ENCODE data around the gene NPR2. TPM values are rescaled to one million over a fixed set of nuclear protein-coding genes. Genes with fewer than 3 reads are reported as not detected.

NPR2 gene
- total RNA-seq, 1 donor = 16.6 TPM

DNA sequence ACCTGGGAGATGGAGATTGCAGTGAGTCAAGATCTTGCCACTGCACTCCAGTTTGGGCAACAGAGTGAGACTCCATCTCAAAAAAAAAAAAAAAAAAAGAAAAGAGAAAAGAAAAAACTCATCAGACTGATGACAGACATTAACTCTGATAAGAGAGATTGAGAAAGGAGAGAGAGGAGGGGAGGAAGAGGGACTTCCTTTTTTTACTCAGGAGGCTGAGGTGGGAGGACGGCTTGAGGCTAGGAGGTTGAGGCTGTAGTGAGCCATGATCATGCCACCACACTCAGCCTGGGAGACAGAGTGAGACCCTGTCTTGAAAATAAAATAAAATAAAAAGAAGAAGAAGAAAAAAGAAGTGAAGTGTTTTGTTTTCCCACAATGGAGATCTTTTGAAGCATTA, 27.6 kb upstream of the NPR2 start:
- no peaks in the 10 kb centered on the region for H3K79me2 ChIP-seq (ENCODE audit: insufficient read depth, low read length)

DNA sequence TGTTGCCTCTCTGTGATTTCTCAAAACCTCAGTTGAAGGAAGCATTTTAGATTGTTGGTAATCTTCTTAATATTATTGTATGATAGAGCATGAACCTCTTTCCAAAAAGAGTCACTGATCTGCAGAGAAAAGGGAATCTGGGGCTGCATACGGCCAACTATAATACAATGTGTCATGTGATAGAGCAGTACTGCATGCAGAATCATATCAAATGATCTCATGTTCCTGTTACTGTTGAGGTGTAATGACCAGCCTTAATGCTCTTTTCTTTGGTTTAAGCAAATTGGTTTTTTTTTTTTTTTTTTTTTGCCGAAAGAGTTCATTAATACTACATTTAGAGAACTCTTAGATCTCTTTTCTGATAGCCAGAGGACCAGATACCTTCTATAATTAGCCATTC, 24.4 kb upstream of the NPR2 start:
- DNase-seq (ENCODE audit: insufficient read length, low spot score, missing footprints) = no peak
- Histone ChIP-seq H3K79me2 (ENCODE audit: insufficient read depth, low read length) (no peaks in the 10 kb centered on the region), H3K4me1 (ENCODE audit: insufficient read depth, low read length) (peaks cover 11% of the 10 kb centered on the region), H3K36me3 (ENCODE audit: insufficient read depth, low read length) (no peaks in the 10 kb centered on the region), H4K20me1 (ENCODE audit: insufficient read depth, low read length) (no peaks in the 10 kb centered on the region), H3K4me2 (ENCODE audit: insufficient read depth, low read length) (no peak overlapping the region), H3K27me3 (ENCODE audit: insufficient read depth, low read length) (peaks cover 5% of the 10 kb centered on the region), H3K4me3 (ENCODE audit: insufficient read depth, low read length) (no peak overlapping the region), H3K9me3 (ENCODE audit: low read depth, low read length) (no peaks in the 10 kb centered on the region), H3K27ac (ENCODE audit: low read depth, low read length) (no peak overlapping the region), H2AFZ (ENCODE audit: low read length) (no peak overlapping the region)
- TF ChIP-seq, protein P1, sequence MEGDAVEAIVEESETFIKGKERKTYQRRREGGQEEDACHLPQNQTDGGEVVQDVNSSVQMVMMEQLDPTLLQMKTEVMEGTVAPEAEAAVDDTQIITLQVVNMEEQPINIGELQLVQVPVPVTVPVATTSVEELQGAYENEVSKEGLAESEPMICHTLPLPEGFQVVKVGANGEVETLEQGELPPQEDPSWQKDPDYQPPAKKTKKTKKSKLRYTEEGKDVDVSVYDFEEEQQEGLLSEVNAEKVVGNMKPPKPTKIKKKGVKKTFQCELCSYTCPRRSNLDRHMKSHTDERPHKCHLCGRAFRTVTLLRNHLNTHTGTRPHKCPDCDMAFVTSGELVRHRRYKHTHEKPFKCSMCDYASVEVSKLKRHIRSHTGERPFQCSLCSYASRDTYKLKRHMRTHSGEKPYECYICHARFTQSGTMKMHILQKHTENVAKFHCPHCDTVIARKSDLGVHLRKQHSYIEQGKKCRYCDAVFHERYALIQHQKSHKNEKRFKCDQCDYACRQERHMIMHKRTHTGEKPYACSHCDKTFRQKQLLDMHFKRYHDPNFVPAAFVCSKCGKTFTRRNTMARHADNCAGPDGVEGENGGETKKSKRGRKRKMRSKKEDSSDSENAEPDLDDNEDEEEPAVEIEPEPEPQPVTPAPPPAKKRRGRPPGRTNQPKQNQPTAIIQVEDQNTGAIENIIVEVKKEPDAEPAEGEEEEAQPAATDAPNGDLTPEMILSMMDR (IDR thresholded peaks at IDR 0.05; ENCODE audit: extremely low read depth, low read depth, low read length) = no peak

More for the DNA sequence above, 27.6 kb upstream of the NPR2 start:
- H3K27ac ChIP-seq (ENCODE audit: low read depth, low read length) = no peak overlapping the region
- no peaks in the 10 kb centered on the region for H3K27me3 ChIP-seq (ENCODE audit: insufficient read depth, low read length)
- H3K4me2 ChIP-seq (ENCODE audit: insufficient read depth, low read length) = no peak overlapping the region
- peaks cover 8% of the 10 kb centered on the region for H3K4me1 ChIP-seq (ENCODE audit: insufficient read depth, low read length)
- H3K4me3 ChIP-seq (ENCODE audit: insufficient read depth, low read length) = no peak overlapping the region
- no peaks in the 10 kb centered on the region for H3K9me3 ChIP-seq (ENCODE audit: low read depth, low read length)
- no peaks in the 10 kb centered on the region for H3K36me3 ChIP-seq (ENCODE audit: insufficient read depth, low read length)
- TF ChIP-seq, protein P1 (IDR thresholded peaks at IDR 0.05; ENCODE audit: extremely low read depth, low read depth, low read length) = no peak
- no peaks in the 10 kb centered on the region for H4K20me1 ChIP-seq (ENCODE audit: insufficient read depth, low read length)
- no peak overlapping the region for H2AFZ ChIP-seq (ENCODE audit: low read length)
- DNase-seq (ENCODE audit: insufficient read length, low spot score, missing footprints) = no peak

DNA sequence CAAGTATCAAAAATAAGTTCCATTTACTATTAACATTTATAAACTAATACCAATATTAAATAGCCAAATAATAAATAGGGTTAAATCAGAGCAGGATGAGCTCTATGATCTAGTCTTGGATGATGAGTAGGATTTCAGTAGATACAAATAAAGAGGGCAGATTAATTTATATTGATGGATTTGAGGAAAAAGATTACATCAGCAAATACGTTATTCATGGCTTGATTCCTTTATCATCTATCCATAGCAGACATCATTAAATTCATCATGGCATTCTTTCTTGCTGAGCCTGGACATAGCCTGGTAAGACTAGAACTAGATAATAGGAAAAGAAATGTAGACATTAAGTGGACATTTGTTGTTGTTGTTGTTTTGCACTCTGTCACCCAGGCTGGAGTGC, 23.9 kb upstream of the NPR2 start:
- no peaks in the 10 kb centered on the region for H3K36me3 ChIP-seq (ENCODE audit: insufficient read depth, low read length)
- H3K4me1 ChIP-seq (ENCODE audit: insufficient read depth, low read length) = peaks cover 13% of the 10 kb centered on the region
- no peak overlapping the region for H3K27ac ChIP-seq (ENCODE audit: low read depth, low read length)
- no peak for DNase-seq (ENCODE audit: insufficient read length, low spot score, missing footprints)
- H3K79me2 ChIP-seq (ENCODE audit: insufficient read depth, low read length) = no peaks in the 10 kb centered on the region
- peaks cover 5% of the 10 kb centered on the region for H3K27me3 ChIP-seq (ENCODE audit: insufficient read depth, low read length)
- H3K9me3 ChIP-seq (ENCODE audit: low read depth, low read length) = no peaks in the 10 kb centered on the region
- no peak overlapping the region for H2AFZ ChIP-seq (ENCODE audit: low read length)
- no peak overlapping the region for H3K4me2 ChIP-seq (ENCODE audit: insufficient read depth, low read length)
- TF ChIP-seq, protein P1 (IDR thresholded peaks at IDR 0.05; ENCODE audit: extremely low read depth, low read depth, low read length) = no peak
- H4K20me1 ChIP-seq (ENCODE audit: insufficient read depth, low read length) = no peaks in the 10 kb centered on the region
- H3K4me3 ChIP-seq (ENCODE audit: insufficient read depth, low read length) = no peak overlapping the region

DNA sequence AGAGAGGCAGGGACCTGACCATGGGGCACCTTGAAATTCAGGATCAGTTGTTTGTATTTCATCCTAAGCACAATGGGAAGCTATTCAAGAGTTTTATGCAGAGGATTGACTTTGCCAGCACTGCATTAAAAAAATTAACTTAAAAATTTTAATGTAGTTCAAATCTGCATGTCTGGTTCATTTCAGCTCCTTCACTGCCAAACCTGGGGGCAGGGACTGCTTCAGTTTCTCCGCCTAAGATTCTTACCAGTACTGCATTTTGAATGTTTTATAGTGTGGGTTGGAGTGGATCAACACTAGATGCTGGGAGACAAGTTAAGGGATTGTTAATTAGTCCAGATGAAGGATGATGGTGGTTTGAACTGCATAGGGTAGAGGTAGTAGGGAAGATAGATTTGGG, 21.6 kb upstream of the NPR2 start:
- H3K79me2 ChIP-seq (ENCODE audit: insufficient read depth, low read length) = no peaks in the 10 kb centered on the region
- no peak overlapping the region for H3K4me3 ChIP-seq (ENCODE audit: insufficient read depth, low read length)
- TF ChIP-seq, protein P1 (IDR thresholded peaks at IDR 0.05; ENCODE audit: extremely low read depth, low read depth, low read length) = no peak
- no peak overlapping the region for H2AFZ ChIP-seq (ENCODE audit: low read length)
- peaks cover 13% of the 10 kb centered on the region for H3K4me1 ChIP-seq (ENCODE audit: insufficient read depth, low read length)
- no peaks in the 10 kb centered on the region for H3K9me3 ChIP-seq (ENCODE audit: low read depth, low read length)
- no peak overlapping the region for H3K27ac ChIP-seq (ENCODE audit: low read depth, low read length)
- H4K20me1 ChIP-seq (ENCODE audit: insufficient read depth, low read length) = no peaks in the 10 kb centered on the region
- H3K27me3 ChIP-seq (ENCODE audit: insufficient read depth, low read length) = peaks cover 5% of the 10 kb centered on the region
- no peak overlapping the region for H3K4me2 ChIP-seq (ENCODE audit: insufficient read depth, low read length)
- no peak for DNase-seq (ENCODE audit: insufficient read length, low spot score, missing footprints)
- H3K36me3 ChIP-seq (ENCODE audit: insufficient read depth, low read length) = no peaks in the 10 kb centered on the region
